Osteoblast (primary cell): ENCODE data around the gene TNFAIP8. TPM values are rescaled to one million over a fixed set of nuclear protein-coding genes. Genes with fewer than 3 reads are reported as not detected.

ENCODE experiments used
- DNase-seq: peaks from one replicate; pipeline ENCODE4 v3.0.0; 2011; ENCODE audit warnings: low spot score, mixed read lengths; ENCODE audit not compliant: insufficient read length; ENCODE audit errors: missing footprints
- H2AFZ ChIP-seq: 2 replicates; pipeline ENCODE4 v1.6.0; 2011; ENCODE audit warnings: mild to moderate bottlenecking, low read length
- H3K27ac ChIP-seq: 2 replicates; pipeline ENCODE4 v1.5.1; 2011; ENCODE audit warnings: mild to moderate bottlenecking, low read depth, low read length, moderate library complexity
- H3K27me3 ChIP-seq: 2 replicates; pipeline ENCODE4 v1.6.0; 2012; ENCODE audit warnings: mild to moderate bottlenecking, control low read depth, inconsistent platforms, low read length, moderate library complexity; ENCODE audit not compliant: insufficient read depth
- H3K36me3 ChIP-seq: 2 replicates; pipeline ENCODE4 v1.5.1; 2011; ENCODE audit warnings: mild to moderate bottlenecking, low read length, control low read depth, moderate library complexity; ENCODE audit not compliant: insufficient read depth
- H3K4me1 ChIP-seq: 2 replicates; pipeline ENCODE4 v1.5.1; 2011; ENCODE audit warnings: mild to moderate bottlenecking, low read length, control low read depth, moderate library complexity; ENCODE audit not compliant: insufficient read depth
- H3K4me2 ChIP-seq: 2 replicates; pipeline ENCODE4 v1.6.0; 2011; ENCODE audit warnings: mild to moderate bottlenecking, low read length; ENCODE audit not compliant: insufficient read depth
- H3K4me3 ChIP-seq: fragments of 200-600 bp; sonication (generic); 3 replicates; pipeline ENCODE4 v1.5.1; 2012; ENCODE audit warnings: mild to moderate bottlenecking, low read length, inconsistent platforms; ENCODE audit not compliant: insufficient read depth
- H3K79me2 ChIP-seq: 2 replicates; pipeline ENCODE4 v1.6.0; 2012; ENCODE audit warnings: mild to moderate bottlenecking, low read length, control low read depth, inconsistent platforms; ENCODE audit not compliant: insufficient read depth
- H3K9me3 ChIP-seq: 2 replicates; pipeline ENCODE4 v1.5.1; 2011; ENCODE audit warnings: low read depth, low read length, control low read depth
- H4K20me1 ChIP-seq: 2 replicates; pipeline ENCODE4 v1.6.0; 2012; ENCODE audit warnings: mild to moderate bottlenecking, low read length, control low read depth; ENCODE audit not compliant: insufficient read depth
- total RNA-seq: library from RNA; depleted of rRNA; stranded (reverse); fragments of >200 nt; gene quantifications from 2 replicates; pipeline ENCODE4 v1.2.3, GENCODE V29; 2012
- TF ChIP-seq, protein P1 (sequence below): IDR thresholded peaks from 2 replicates; pipeline ENCODE4 v1.5.1; 2011; ENCODE audit warnings: mild to moderate bottlenecking, low read depth, low read length, moderate library complexity; ENCODE audit errors: extremely low read depth

The TNFAIP8 gene
- total RNA-seq, 1 donor: 23.2 TPM

DNA sequence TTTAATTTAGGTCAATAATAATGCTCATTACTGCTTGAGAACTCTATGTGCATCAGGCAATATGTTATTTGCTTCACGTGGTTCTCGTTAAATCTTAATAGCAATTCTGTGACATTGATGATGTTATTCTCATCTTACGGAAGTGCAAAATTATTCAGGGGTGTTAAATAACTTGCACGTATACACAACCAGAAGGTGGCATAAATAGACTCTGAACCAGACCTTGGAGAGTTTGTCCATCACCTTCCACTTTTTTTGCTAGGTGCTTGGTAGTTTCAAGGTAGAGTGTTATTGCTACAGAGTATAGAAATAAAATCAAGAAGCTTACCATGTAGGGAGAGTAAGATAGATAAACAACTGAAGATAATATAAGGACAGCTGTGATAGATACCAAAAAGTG is 23.6 kb upstream of the TNFAIP8 start:
- no peak overlapping the region for H2AFZ ChIP-seq
- H3K4me3 ChIP-seq: no peak overlapping the region
- H3K4me2 ChIP-seq: no peak overlapping the region
- no peak overlapping the region for H3K27ac ChIP-seq
- peaks cover 31% of the 10 kb centered on the region for H3K4me1 ChIP-seq
- H3K9me3 ChIP-seq: no peaks in the 10 kb centered on the region
- no peaks in the 10 kb centered on the region for H4K20me1 ChIP-seq
- no peak for DNase-seq
- H3K79me2 ChIP-seq: no peaks in the 10 kb centered on the region
- H3K27me3 ChIP-seq: no peaks in the 10 kb centered on the region
- TF ChIP-seq, protein P1, sequence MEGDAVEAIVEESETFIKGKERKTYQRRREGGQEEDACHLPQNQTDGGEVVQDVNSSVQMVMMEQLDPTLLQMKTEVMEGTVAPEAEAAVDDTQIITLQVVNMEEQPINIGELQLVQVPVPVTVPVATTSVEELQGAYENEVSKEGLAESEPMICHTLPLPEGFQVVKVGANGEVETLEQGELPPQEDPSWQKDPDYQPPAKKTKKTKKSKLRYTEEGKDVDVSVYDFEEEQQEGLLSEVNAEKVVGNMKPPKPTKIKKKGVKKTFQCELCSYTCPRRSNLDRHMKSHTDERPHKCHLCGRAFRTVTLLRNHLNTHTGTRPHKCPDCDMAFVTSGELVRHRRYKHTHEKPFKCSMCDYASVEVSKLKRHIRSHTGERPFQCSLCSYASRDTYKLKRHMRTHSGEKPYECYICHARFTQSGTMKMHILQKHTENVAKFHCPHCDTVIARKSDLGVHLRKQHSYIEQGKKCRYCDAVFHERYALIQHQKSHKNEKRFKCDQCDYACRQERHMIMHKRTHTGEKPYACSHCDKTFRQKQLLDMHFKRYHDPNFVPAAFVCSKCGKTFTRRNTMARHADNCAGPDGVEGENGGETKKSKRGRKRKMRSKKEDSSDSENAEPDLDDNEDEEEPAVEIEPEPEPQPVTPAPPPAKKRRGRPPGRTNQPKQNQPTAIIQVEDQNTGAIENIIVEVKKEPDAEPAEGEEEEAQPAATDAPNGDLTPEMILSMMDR: no peak
- H3K36me3 ChIP-seq: no peaks in the 10 kb centered on the region

DNA sequence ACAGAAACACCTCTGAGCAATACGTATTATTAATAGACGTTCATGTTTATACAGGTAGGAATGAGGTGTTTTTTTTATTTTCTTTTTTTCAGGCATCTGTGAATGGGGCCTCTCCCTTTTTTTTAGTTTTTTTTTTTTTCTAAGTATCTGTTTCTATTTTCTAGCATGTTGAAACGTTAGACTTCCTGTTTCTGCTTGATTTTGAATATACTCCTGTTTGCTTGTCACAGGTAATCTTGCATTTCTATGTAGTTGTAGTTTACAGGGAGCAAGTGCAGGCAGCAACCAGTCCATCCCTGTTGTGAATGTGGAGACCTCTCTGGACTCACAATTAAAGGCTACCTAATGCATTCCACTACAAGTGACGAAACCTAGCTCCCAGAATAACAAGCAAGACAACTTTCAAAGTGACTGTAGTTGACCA is 22.8 kb upstream of the TNFAIP8 start:
- Histone ChIP-seq H3K4me2 (no peak overlapping the region), H3K4me1 (peaks cover 24% of the 10 kb centered on the region), H3K27ac (no peak overlapping the region), H3K79me2 (no peaks in the 10 kb centered on the region), H2AFZ (no peak overlapping the region), H4K20me1 (no peaks in the 10 kb centered on the region), H3K9me3 (no peaks in the 10 kb centered on the region), H3K4me3 (no peak overlapping the region), H3K27me3 (no peaks in the 10 kb centered on the region), H3K36me3 (no peaks in the 10 kb centered on the region)
- DNase-seq: no peak
- TF ChIP-seq, protein P1: no peak

DNA sequence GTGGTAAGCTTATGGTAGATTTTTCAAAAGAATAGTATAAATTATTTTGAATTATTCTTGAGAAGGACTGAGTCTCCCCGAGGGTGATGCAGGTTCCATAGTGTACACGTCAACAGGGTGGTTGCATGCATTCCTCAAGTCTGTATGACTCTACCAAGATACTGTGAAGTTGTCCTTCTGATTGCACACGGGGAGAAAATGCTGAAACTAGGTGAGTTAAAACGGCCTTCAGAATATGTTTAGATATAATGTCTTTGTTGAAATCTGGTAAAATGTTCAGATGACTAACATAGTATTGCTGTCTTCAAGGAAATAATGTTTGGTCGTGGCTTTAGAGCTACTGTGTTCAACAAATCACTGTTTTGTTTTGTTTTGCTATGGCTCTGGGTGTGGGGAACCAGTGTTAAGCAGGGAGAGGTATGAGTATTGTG is 22.4 kb upstream of the TNFAIP8 start:
- Histone ChIP-seq H3K27ac (no peak overlapping the region), H3K36me3 (no peaks in the 10 kb centered on the region), H3K4me3 (no peak overlapping the region), H3K9me3 (no peaks in the 10 kb centered on the region), H3K79me2 (no peaks in the 10 kb centered on the region), H4K20me1 (no peaks in the 10 kb centered on the region), H3K4me2 (peak overlapping the region; percentile 15), H2AFZ (peak overlapping the region; percentile 48), H3K27me3 (no peaks in the 10 kb centered on the region), H3K4me1 (peaks cover 19% of the 10 kb centered on the region)
- no peak for DNase-seq
- TF ChIP-seq, protein P1: no peak

DNA sequence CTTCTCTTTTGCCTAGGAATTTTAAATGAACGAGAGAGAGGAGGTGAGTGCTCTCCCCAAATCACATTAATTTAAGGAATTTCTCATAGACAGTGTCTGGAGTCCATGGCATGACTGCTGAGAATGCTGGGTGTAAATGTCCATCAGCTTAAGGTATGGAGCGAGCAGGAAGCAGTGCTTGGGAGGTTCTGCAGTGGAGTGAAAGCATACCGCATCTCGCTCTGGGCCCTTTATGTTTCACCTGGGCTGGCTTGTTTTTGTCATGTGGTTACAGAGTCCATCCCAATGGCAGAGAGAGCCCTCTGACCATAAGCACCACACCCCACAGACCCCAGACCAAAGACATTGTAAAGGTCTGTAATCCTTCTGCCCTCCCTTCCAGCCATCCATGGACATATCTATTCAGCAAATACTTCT is 20.6 kb upstream of the TNFAIP8 start:
- Histone ChIP-seq H3K27me3 (no peaks in the 10 kb centered on the region), H4K20me1 (no peaks in the 10 kb centered on the region), H3K4me2 (peak overlapping the region; percentile 89), H3K4me3 (no peak overlapping the region), H3K9me3 (no peaks in the 10 kb centered on the region), H3K79me2 (no peaks in the 10 kb centered on the region), H2AFZ (no peak overlapping the region), H3K4me1 (peaks cover 9% of the 10 kb centered on the region), H3K27ac (no peak overlapping the region), H3K36me3 (no peaks in the 10 kb centered on the region)
- DNase-seq: no peak
- TF ChIP-seq, protein P1: no peak
